GM12878 (cell line): Measurements from ENCODE around the gene DPH7.

Source experiments
- EZH2 ChIP-seq: IDR thresholded peaks from 2 replicates; pipeline ENCODE4 v1.6.1; 2012; ENCODE audit warnings: low read depth, mild to moderate bottlenecking, control low read depth, inconsistent platforms, low read length, borderline replicate concordance; ENCODE audit not compliant: control insufficient read depth
- JUNB ChIP-seq: IDR thresholded peaks from 2 replicates; pipeline ENCODE4 v1.6.1; 2016; ENCODE audit warnings: antibody characterized with exemption, mild to moderate bottlenecking
- MEF2A ChIP-seq: IDR thresholded peaks from 2 replicates; pipeline ENCODE4 v1.6.1; 2011; ENCODE audit warnings: low read depth, mild to moderate bottlenecking, low read length, moderate library complexity; ENCODE audit not compliant: insufficient read depth
- NFIC ChIP-seq: IDR thresholded peaks from 2 replicates; pipeline ENCODE4 v1.6.1; 2012; ENCODE audit warnings: low read depth, mild to moderate bottlenecking, inconsistent platforms, low read length, moderate library complexity
- POLR2AphosphoS5 ChIP-seq: IDR thresholded peaks from 2 replicates; pipeline ENCODE4 v1.6.1; 2011; ENCODE audit warnings: mild to moderate bottlenecking, low read length, inconsistent platforms
- SIN3A ChIP-seq: IDR thresholded peaks from 2 replicates; pipeline ENCODE4 v1.6.1; 2012; ENCODE audit warnings: low read depth, low read length, improper control_type of control experiment
- SMC3 ChIP-seq: IDR thresholded peaks from 2 replicates; pipeline ENCODE4 v1.6.1; 2011; ENCODE audit warnings: low read length, improper control_type of control experiment, borderline replicate concordance
- SUZ12 ChIP-seq: fragments of 200-600 bp; sonication (generic); IDR thresholded peaks from one replicate; pipeline ENCODE4 v1.6.1; 2018; ENCODE audit warnings: antibody characterized with exemption, mild to moderate bottlenecking; ENCODE audit not compliant: unreplicated experiment
- TF ChIP-seq, protein P1 (sequence below), 3 experiments: IDR thresholded peaks in 2 of 3; conservative IDR thresholded peaks in 1 of 3; 2 replicates each; pipeline ENCODE4 v1.5.1; 2011; ENCODE audit warnings: low read depth in 3 of 3, low read length in 3 of 3, mild to moderate bottlenecking in 3 of 3, control low read depth in 2 of 3, moderate library complexity in 2 of 3, inconsistent platforms in 1 of 3, mixed read lengths in 1 of 3; ENCODE audit not compliant: control insufficient read depth in 2 of 3, insufficient read depth in 1 of 3; ENCODE audit errors: extremely low read depth in 1 of 3
- TF ChIP-seq, protein P2 (sequence below): IDR thresholded peaks from 2 replicates; pipeline ENCODE4 v1.6.1; 2012; ENCODE audit warnings: mild to moderate bottlenecking, low read depth, low read length
- TF ChIP-seq, protein P3 (sequence below): fragments of 450-650 bp; IDR thresholded peaks from 2 replicates; pipeline ENCODE4 v1.6.1; 2017; ENCODE audit warnings: low read depth, mild to moderate bottlenecking, moderate library complexity

DNA sequence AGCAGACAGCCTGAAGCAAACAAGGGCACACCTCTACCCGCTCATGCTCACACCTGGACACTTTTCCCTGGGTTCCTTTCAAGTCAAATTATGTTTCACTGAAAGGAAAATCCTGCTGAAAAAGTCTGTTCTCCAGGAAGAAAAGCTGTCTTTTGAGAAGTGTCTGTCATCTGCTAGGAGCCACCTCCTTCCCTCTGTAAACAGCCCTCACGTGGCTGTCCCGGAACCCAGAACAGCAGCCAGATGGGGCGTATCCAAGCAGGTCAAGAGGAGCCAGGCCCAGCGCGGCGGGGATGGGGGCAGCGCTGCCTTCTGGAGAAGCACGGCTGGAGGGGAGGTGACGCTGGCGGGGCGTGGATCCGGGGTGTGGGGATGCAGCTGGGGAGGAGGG, 28.5 kb downstream of the DPH7 start, which contains the start of gene PNPLA7:
- no peak for TF ChIP-seq SMC3
- 0 out of 2 replicates have a peak, but pooled peaks have one; percentile 63 for TF ChIP-seq SIN3A
- TF ChIP-seq, protein P1, sequence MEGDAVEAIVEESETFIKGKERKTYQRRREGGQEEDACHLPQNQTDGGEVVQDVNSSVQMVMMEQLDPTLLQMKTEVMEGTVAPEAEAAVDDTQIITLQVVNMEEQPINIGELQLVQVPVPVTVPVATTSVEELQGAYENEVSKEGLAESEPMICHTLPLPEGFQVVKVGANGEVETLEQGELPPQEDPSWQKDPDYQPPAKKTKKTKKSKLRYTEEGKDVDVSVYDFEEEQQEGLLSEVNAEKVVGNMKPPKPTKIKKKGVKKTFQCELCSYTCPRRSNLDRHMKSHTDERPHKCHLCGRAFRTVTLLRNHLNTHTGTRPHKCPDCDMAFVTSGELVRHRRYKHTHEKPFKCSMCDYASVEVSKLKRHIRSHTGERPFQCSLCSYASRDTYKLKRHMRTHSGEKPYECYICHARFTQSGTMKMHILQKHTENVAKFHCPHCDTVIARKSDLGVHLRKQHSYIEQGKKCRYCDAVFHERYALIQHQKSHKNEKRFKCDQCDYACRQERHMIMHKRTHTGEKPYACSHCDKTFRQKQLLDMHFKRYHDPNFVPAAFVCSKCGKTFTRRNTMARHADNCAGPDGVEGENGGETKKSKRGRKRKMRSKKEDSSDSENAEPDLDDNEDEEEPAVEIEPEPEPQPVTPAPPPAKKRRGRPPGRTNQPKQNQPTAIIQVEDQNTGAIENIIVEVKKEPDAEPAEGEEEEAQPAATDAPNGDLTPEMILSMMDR (IDR thresholded peaks at IDR 0.05 in 2 of 3, conservative IDR thresholded peaks at IDR 0.05 in 1 of 3; ENCODE audit: control insufficient read depth in 2 of 3, extremely low read depth in 1 of 3, insufficient read depth in 1 of 3, low read depth in 3 of 3, low read length in 3 of 3): no peak
- no peak for TF ChIP-seq SUZ12
- TF ChIP-seq NFIC: no peak
- TF ChIP-seq, protein P2, sequence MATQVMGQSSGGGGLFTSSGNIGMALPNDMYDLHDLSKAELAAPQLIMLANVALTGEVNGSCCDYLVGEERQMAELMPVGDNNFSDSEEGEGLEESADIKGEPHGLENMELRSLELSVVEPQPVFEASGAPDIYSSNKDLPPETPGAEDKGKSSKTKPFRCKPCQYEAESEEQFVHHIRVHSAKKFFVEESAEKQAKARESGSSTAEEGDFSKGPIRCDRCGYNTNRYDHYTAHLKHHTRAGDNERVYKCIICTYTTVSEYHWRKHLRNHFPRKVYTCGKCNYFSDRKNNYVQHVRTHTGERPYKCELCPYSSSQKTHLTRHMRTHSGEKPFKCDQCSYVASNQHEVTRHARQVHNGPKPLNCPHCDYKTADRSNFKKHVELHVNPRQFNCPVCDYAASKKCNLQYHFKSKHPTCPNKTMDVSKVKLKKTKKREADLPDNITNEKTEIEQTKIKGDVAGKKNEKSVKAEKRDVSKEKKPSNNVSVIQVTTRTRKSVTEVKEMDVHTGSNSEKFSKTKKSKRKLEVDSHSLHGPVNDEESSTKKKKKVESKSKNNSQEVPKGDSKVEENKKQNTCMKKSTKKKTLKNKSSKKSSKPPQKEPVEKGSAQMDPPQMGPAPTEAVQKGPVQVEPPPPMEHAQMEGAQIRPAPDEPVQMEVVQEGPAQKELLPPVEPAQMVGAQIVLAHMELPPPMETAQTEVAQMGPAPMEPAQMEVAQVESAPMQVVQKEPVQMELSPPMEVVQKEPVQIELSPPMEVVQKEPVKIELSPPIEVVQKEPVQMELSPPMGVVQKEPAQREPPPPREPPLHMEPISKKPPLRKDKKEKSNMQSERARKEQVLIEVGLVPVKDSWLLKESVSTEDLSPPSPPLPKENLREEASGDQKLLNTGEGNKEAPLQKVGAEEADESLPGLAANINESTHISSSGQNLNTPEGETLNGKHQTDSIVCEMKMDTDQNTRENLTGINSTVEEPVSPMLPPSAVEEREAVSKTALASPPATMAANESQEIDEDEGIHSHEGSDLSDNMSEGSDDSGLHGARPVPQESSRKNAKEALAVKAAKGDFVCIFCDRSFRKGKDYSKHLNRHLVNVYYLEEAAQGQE: no peak
- no peak for TF ChIP-seq EZH2
- TF ChIP-seq, protein P3, sequence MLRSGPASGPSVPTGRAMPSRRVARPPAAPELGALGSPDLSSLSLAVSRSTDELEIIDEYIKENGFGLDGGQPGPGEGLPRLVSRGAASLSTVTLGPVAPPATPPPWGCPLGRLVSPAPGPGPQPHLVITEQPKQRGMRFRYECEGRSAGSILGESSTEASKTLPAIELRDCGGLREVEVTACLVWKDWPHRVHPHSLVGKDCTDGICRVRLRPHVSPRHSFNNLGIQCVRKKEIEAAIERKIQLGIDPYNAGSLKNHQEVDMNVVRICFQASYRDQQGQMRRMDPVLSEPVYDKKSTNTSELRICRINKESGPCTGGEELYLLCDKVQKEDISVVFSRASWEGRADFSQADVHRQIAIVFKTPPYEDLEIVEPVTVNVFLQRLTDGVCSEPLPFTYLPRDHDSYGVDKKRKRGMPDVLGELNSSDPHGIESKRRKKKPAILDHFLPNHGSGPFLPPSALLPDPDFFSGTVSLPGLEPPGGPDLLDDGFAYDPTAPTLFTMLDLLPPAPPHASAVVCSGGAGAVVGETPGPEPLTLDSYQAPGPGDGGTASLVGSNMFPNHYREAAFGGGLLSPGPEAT: no peak
- no peak for TF ChIP-seq JUNB
- no peak for TF ChIP-seq MEF2A
- no peak for TF ChIP-seq POLR2AphosphoS5
